Putamen (tissue), 1 donor: ENCODE measurements around the gene PDC.
"Not testable (repeated sequence)": the region's sequence is repeated elsewhere in the genome, so short reads cannot be mapped to it uniquely, and the experiment has no call there.

Experiments used
- DNase-seq: peaks from one replicate; pipeline ENCODE4 v3.0.0-alpha.2; 2016; ENCODE audit warnings: low spot score

PDC gene

GRCh38 chr1:186401446-186401845 is 59.5 kb downstream of the PDC start:
- not testable (repeated sequence) for DNase-seq
